ENCODE measurements around the gene CLDN12. TPM values are rescaled to one million over a fixed set of nuclear protein-coding genes. Genes with fewer than 3 reads are reported as not detected.
"Not testable (repeated sequence)": the region's sequence is repeated elsewhere in the genome, so short reads cannot be mapped to it uniquely, and the experiment has no call there.

CLDN12 gene
- total RNA-seq, 2 experiments from 2014 or later, result 4.5 to 5.1 TPM

DNA sequence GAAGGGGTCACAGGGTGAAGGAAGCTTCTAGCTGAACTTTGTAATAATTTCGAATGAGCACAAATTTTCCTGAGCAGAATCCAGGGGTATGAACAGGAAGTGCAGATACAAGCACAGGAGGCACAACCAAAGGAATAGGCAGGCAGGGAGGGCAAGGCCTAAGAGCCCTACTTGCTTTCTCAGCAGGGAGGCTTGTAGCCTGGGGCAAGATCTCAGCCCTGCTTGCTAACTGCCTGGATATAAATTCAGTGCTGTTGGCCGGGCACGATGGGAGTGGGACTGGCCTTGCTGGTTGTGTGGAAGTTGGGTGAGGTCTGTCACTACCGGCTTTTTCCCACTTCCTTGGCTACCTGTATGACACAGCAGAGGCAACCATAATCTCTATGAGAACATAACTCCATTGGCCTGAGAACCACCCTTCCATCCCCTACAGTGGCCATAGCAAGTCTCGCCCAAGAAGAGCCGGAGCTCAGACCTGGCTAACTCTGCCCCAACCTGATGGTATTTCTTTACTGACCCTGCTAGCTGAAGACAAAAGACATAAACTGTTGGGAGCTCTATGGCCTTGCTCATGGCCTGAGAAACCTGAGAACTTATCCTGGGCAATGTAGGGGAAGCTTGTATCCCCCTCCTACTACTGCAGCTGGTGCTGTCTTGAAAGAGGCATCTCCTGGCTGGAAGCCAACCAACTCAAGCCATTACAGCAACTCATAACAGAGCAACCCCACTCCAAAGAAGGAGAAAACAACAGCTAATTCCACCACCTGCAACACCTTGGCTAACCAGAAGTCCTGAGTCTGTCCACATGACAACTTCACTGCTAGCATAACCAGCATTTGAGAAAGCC lies 27.6 kb downstream of the CLDN12 start:
- ChIA-PET CTCF (interaction anchor here (1.3 kb wide), 1 partner anchor 277 kb away, joined by 3 read pairs; no protein-coding TSS in a partner anchor), POLR2A (no interaction called here)

DNA sequence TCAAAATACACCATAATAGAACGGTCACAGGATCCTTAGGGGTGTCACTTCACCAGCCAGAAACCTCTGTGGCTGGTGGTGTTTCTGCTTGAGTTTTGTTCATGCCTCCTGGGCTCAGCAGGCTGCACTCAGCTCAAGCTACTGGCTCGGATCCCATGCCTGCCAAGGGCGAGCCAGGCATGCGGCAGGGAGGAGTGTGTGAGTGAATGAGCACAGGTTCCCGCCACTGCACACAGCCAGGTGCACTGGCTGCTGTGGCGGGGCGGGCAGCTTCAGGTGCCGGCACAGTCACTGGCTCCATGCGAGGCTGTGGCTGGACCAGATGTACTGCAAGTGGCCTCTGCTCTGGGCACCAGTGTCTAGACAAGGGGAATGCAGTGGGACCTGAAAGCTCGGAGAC lies 29.5 kb downstream of the CLDN12 start:
- ChIA-PET POLR2A (no interaction called here), CTCF (interaction anchor here (0.8 to 0.9 kb wide), 2 partner anchors 13 to 120 kb away, joined by 3 read pairs; no protein-coding TSS in a partner anchor)

- ChIA-PET CTCF (interaction anchor here (0.8 to 0.9 kb wide), 2 partner anchors 12 to 121 kb away, joined by 3 read pairs; no protein-coding TSS in a partner anchor), POLR2A (no interaction called here)
These were observed 30.0 kb downstream of the CLDN12 start for GRCh38 chr7:90433221-90433620.

GRCh38 chr7:90445633-90446032 lies 42.4 kb downstream of the CLDN12 start:
- ChIA-PET CTCF (interaction anchor here (1.0 kb wide), 1 partner anchor 12 kb away, joined by 3 read pairs; no protein-coding TSS in a partner anchor), POLR2A (no interaction called here)

DNA sequence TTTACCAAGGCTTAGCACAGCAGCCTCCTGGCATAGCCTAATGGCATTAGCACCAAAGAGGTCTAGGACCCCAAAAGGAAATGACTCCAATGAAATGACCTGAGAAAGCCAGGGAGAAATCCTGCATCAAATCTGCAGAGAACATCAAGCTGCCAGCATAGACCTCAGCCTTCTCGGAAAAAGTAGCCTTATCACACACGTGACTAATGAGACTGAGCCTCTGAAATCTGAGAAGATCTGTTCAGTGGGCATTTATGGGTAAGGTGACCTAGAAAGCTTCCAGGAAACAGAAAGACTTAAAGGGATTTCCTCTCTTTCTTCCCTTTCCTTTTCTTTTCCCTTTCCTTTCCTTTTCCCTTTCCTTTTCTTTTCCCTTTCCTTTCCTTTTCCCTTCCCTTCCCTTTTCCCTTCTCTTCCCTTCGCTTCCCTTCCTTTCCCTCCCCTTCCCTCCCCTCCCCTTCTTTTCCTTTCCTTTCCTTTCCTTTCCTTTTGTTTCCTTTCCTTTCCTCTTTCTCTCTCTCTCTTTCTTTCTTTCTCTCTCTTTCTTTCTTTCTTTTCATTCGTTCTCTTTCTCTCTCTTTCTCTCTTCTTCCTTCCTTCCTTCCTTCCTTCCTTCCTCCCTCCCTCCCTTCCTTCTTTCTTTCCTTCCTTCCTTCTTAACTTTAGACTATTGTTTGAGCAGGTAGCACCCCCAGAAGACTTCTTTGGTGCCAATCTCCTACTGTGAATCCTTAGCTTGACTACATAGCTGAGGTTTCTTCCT lies 43.1 kb downstream of the CLDN12 start:
- ChIA-PET POLR2A (no interaction called here), CTCF (interaction anchor here (1.0 kb wide), 1 partner anchor 13 kb away, joined by 3 read pairs; no protein-coding TSS in a partner anchor)

- ChIA-PET POLR2A (no interaction called here), CTCF (no interaction called here)
These were observed 50.1 kb downstream of the CLDN12 start for GRCh38 chr7:90453259-90453891.

DNA sequence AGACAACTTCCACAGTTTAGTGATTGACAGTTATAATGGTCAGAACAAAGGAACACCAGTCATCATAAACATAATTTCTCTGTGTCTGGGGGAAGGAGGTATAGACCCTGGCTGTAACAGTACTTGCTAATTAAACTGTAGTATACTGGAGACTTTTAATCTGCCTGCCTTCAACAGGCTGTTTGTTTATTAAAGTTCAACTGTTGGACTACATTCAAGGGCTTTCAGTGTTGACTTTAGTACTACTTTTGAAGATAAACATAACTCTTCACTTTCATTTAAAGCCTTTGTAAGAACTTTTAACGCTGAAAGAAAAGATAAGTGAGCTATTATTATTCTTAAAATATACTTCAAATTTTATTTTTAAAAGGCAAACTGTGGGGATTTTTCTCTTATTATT lies 50.7 kb downstream of the CLDN12 start:
- POLR2A ChIA-PET, result no interaction called here
- CTCF ChIA-PET, result no interaction called here

GRCh38 chr7:90455163-90456030 lies 52.1 kb downstream of the CLDN12 start:
- ChIA-PET POLR2A (interaction anchor here (0.6 kb wide), 1 partner anchor 155 kb away, joined by 3 read pairs; no protein-coding TSS in a partner anchor), CTCF (no interaction called here)

DNA sequence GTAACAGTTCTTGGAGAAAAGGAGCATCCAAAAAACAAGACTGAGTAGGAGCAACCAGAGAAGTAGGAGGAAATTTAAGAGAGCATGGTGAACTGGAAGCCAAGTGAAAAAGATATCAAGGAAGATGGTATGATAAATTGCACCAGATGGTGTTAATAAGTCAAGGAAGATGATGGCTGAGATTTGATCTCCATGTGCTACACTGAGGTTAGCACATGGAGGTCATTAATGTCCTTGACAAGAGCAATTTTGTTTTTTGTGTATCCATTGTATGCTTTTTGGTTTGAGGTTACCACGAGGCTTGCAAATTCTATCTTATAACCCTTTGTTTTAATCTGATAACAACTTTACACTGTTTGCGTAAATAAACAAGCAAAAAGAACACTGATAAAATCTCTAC lies 54.8 kb downstream of the CLDN12 start:
- POLR2A ChIA-PET, result no interaction called here
- CTCF ChIA-PET, result no interaction called here

- ChIA-PET CTCF (no interaction called here), POLR2A (no interaction called here)
These were observed 56.6 kb downstream of the CLDN12 start for GRCh38 chr7:90459888-90460287.

DNA sequence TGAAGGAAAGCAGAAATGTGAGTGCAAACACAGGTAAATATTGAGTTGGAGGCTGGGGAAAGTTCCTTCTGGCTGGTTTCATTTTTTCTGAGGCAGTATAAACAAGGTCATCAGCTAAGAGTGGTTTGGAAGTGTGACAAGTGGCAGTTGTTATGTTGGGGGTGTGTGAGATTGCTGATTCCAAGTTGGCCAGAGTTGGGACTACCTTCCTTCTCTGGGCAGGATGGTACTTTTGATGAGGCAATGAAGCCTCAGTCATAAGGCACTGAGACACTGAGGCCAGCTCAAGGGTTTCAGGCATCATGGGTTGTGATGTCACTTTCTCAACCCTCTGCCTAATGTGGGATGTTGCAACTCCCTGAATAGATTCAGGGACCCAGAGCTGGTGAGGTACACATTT lies 58.0 kb downstream of the CLDN12 start:
- POLR2A ChIA-PET, result no interaction called here
- CTCF ChIA-PET, result interaction anchor here (0.7 kb wide), 1 partner anchor 11 kb away, joined by 3 read pairs; no protein-coding TSS in a partner anchor

DNA sequence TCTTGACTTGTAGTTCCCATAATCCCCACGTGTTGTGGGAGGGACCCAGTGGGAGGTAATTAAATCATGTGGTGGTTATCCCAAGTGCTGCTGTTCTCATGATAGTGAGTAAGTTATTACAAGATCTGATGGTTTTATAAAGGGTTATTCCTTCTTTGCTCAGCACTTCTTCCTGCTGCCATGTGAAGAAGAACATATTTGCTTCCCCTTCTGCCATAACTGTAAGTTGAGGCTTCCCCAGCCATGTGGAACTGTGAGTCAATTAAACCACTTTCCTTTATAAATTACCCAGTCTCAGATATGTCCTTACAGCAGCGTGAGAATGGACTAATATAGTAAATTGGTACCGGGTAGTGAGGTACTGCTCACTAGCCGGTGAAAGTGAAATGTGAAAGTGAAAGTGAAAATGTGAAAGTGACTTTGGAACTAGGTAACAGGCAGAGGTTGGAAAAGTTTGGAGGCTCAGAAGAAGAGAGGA lies 59.9 kb downstream of the CLDN12 start:
- CTCF ChIA-PET, POLR2A ChIA-PET: not testable (repeated sequence)

Other genes starting within 250 kb of the CLDN12 start
- under 1 TPM; 0.40 to 0.48 TPM for gene STEAP1, start 249.0 kb upstream of the CLDN12 start, total RNA-seq
- not detected for gene STEAP2, start 191.7 kb upstream of the CLDN12 start, total RNA-seq
- 1 to 10 TPM in 1 of 2 experiments, under 1 TPM in 1; 0.48 to 1.5 TPM for gene CFAP69, start 158.3 kb upstream of the CLDN12 start, total RNA-seq
- gene FAM237B, start 82.2 kb upstream of the CLDN12 start, total RNA-seq, result not detected
- 10 to 100 TPM; 42.0 to 43.6 TPM for gene GTPBP10, start 56.7 kb upstream of the CLDN12 start, total RNA-seq
- gene PTTG1IP2, start 66.2 kb downstream of the CLDN12 start, total RNA-seq, result not detected
- gene CDK14, start 192.9 kb downstream of the CLDN12 start, total RNA-seq, result under 1 TPM; 0.31 to 0.40 TPM